Body of pancreas (tissue), 4 donors: Measurements from ENCODE around the gene SPSB1. TPM values are rescaled to one million over a fixed set of nuclear protein-coding genes. Genes with fewer than 3 reads are reported as not detected.
A peak's percentile ranks its signal among the peaks of the same experiment; 100 is the strongest.

Experiments used
- ATAC-seq: fragments of 150-250 bp; one replicate; pipeline ENCODE4 v1.9.1; 2016
- DNase-seq, 4 donors: peaks; one replicate each; pipeline ENCODE4 v3.0.0-alpha.2; 2019
- H3K27ac ChIP-seq, 4 donors: fragments of 200-600 bp; sonication (generic); 1 replicate in 3 of 4; 2 replicates in 1 of 4; pipeline versions ENCODE4 v1.5.1 to v1.6.1; 2016 to 2019; ENCODE audit warnings: mild to moderate bottlenecking in 1 of 4, mixed read lengths in 1 of 4, moderate library complexity in 1 of 4
- H3K27me3 ChIP-seq, 2 donors: fragments of 200-600 bp; sonication (generic); one replicate each; pipeline ENCODE4 v1.6.0; 2016; ENCODE audit warnings: mild to moderate bottlenecking in 1 of 2
- H3K36me3 ChIP-seq, 2 donors: fragments of 200-600 bp; sonication (generic); replicated peaks in 1 of 2; 2 replicates each; pipeline ENCODE4 v1.5.1; 2016; ENCODE audit warnings: low read depth in 2 of 2; ENCODE audit not compliant: insufficient read depth in 1 of 2
- H3K4me1 ChIP-seq: fragments of 200-600 bp; sonication (generic); one replicate; pipeline ENCODE4 v1.6.0; 2016
- H3K4me3 ChIP-seq, 2 donors: fragments of 200-600 bp; sonication (generic); 1 replicate in 1 of 2; 2 replicates in 1 of 2; pipeline ENCODE4 v1.5.1; 2016 to 2019
- H3K9me3 ChIP-seq, 3 donors: fragments of 200-600 bp; sonication (generic); 1 replicate in 2 of 3; 2 replicates in 1 of 3; pipeline ENCODE4 v1.5.1; 2016
- POLR2A ChIP-seq, 3 donors: fragments of 450-650 bp; IDR thresholded peaks; one replicate each; pipeline ENCODE4 v1.6.1; 2016; ENCODE audit warnings: antibody characterized with exemption in 3 of 3, mild to moderate bottlenecking in 2 of 3
- WGBS, 2 donors: methylation state at CpG; one replicate each; pipeline ENCODE4 v1.1.5; 2017; 5-methylcytosine and 5-hydroxymethylcytosine counted together
- intact Hi-C: fragments of 100-400 bp; cut with DNase I; formaldehyde crosslinking; loops from one replicate; pipeline ENCODE4 v1.15.1; 2023
- total RNA-seq, 2 donors: library from RNA; depleted of rRNA; stranded (reverse); fragments of >200 nt; gene quantifications; one replicate each; pipeline ENCODE4 v1.1.0, GENCODE V29; 2016
- TF ChIP-seq, protein P1 (sequence below), 7 experiments: fragments of 450-650 bp in 4 of 7; fragments of 200-600 bp in 3 of 7; sonication (generic) in 3 of 7; IDR thresholded peaks; one replicate each; pipeline ENCODE4 v1.5.1; 2016 to 2019; ENCODE audit warnings: antibody characterized with exemption in 7 of 7

Gene SPSB1
- total RNA-seq, 2 donors from 2014 or later: 14.5 to 16.5 TPM

DNA sequence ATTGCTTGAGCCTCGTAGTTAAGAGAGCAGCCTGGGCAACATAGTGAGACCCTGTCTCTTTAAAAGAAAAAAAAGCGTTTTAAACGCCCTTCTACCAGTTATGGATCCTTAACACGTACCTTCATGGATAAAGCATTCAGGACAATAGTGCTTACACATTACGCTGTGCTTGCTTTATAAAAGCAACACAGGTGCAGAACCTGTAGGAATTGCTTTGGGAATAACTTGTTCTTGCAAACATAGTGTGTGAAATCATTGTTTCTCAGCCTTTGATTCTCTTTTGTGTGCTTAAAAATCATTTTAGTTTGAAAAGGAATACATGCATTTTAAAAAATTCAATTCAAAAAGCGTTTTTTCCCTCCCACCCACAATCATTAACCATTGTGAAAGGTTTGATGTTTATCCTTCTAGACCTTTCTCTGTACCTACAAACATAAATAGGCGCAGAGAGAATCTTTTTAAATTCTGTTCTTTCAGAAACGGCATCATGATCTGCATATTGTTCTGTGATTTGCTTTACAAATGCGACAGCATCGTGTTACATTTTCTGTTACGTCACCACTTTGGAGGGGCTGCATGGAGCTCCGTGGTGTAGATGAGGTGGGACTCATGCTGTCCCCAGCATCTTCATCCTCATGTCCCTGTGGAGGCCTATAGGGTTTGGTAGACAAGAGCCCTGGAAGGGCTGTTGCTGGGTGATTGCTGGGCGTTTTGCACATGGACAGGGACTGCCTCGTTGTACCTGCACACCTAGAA, 54.6 kb downstream of the SPSB1 start:
- no peak for TF ChIP-seq POLR2A (IDR thresholded peaks at IDR 0.05)
- TF ChIP-seq, protein P1, sequence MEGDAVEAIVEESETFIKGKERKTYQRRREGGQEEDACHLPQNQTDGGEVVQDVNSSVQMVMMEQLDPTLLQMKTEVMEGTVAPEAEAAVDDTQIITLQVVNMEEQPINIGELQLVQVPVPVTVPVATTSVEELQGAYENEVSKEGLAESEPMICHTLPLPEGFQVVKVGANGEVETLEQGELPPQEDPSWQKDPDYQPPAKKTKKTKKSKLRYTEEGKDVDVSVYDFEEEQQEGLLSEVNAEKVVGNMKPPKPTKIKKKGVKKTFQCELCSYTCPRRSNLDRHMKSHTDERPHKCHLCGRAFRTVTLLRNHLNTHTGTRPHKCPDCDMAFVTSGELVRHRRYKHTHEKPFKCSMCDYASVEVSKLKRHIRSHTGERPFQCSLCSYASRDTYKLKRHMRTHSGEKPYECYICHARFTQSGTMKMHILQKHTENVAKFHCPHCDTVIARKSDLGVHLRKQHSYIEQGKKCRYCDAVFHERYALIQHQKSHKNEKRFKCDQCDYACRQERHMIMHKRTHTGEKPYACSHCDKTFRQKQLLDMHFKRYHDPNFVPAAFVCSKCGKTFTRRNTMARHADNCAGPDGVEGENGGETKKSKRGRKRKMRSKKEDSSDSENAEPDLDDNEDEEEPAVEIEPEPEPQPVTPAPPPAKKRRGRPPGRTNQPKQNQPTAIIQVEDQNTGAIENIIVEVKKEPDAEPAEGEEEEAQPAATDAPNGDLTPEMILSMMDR (IDR thresholded peaks at IDR 0.05): no peak
- Histone ChIP-seq H3K36me3 (peaks cover 0 to 4% of the 10 kb centered on the region in 2 donors), H3K4me1 (peaks cover 38% of the 10 kb centered on the region), H3K27ac (peak overlapping the region in 2 of 4 donors; percentile 55 to 60), H3K9me3 (no peaks in the 10 kb centered on the region), H3K4me3 (no peak overlapping the region), H3K27me3 (no peaks in the 10 kb centered on the region)
- WGBS, 2 donors: 66 to 67% methylated on average over 14 of the region's 14 CpGs
- intact Hi-C loops: no loop called here
- ATAC-seq (no peak), DNase-seq (no peak)

DNA sequence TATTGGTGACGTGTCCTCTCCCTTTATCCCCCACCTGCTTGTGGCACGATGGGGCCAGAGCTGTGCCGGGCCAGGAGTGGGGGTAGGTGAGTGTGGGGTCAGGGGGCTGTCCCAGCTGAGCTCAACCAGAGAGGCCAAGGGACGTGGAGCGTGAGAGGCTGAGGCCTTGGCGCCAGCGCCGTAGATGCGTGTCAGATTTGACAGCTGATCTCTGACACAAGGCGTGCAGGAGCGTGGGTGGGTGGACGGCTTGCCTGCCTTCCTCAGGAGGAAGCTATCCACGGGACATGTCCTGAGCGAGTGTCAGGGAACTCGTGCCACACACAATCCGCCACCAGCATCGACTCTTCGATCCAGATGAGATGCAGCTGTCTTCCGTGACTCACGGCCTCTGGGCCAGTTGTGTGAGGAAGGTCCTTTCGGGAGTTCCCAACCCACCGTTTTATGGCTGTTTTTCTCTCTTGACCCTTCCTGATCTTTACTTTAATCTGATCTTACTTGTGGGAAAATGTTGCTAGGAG, 56.7 kb downstream of the SPSB1 start:
- H3K36me3 ChIP-seq: peaks cover 0 to 4% of the 10 kb centered on the region in 2 donors
- no peaks in the 10 kb centered on the region for H3K27me3 ChIP-seq
- no peak overlapping the region for H3K27ac ChIP-seq
- no peak for TF ChIP-seq POLR2A (IDR thresholded peaks at IDR 0.05)
- TF ChIP-seq, protein P1 (IDR thresholded peaks at IDR 0.05): no peak
- no peak for ATAC-seq
- intact Hi-C loops: no loop called here
- DNase-seq: no peak
- WGBS, 2 donors: 87 to 94% methylated on average over 22 of the region's 22 CpGs
- peaks cover 28% of the 10 kb centered on the region for H3K4me1 ChIP-seq
- no peaks in the 10 kb centered on the region for H3K9me3 ChIP-seq
- H3K4me3 ChIP-seq: no peak overlapping the region

DNA sequence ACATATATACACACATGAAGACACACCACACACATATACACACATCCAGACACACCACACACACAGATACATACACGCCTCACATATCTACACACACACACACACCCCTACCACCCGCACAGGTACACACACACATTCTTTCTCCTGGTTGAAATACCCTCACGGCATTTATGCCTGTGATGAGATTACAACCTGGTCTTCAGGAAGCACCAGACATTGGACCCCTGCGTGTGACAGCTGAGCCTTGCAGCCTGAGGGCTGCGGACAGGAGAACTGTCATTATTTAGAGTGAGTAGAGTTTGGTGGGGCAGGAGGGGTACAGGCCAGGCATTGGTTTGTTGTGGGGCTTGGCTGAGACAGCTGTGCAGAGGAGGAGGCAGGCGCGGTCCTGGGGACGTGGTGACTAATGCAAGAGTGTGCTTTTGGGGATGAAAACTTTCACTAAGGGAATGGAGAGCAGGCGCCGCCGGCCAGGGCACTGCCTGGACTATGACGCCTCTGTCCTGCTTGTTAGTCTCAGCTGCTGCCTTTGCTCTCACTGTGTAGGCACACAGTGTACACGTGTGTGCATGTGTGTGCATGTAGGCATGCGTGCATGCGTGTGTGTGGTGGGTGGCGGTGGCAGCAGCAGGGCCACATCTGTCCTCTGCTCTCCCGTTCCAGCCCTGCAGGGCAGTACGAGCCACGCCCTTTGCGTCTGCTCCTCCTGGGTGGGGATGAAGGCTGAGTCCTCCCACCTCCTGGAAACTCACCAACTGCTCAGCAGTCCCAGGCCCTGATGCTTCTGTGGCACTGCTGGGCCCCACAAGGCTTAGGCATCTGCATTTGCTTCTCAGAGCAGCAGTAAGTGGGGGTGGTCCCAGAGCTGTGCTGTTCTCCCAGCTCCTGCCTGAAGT, 57.6 kb downstream of the SPSB1 start:
- no peaks in the 10 kb centered on the region for H3K27me3 ChIP-seq
- peaks cover 0 to 4% of the 10 kb centered on the region in 2 donors for H3K36me3 ChIP-seq
- intact Hi-C loops: no loop called here
- no peak overlapping the region for H3K4me3 ChIP-seq
- DNase-seq: peak in 1 of 4 donors; percentile 16
- 83 to 86% methylated on average over 13 to 17 of the region's 20 CpGs for WGBS, 2 donors
- no peak overlapping the region for H3K27ac ChIP-seq
- no peak for TF ChIP-seq POLR2A (IDR thresholded peaks at IDR 0.05)
- TF ChIP-seq, protein P1 (IDR thresholded peaks at IDR 0.05): no peak
- H3K4me1 ChIP-seq: peaks cover 20% of the 10 kb centered on the region
- no peaks in the 10 kb centered on the region for H3K9me3 ChIP-seq
- no peak for ATAC-seq

DNA sequence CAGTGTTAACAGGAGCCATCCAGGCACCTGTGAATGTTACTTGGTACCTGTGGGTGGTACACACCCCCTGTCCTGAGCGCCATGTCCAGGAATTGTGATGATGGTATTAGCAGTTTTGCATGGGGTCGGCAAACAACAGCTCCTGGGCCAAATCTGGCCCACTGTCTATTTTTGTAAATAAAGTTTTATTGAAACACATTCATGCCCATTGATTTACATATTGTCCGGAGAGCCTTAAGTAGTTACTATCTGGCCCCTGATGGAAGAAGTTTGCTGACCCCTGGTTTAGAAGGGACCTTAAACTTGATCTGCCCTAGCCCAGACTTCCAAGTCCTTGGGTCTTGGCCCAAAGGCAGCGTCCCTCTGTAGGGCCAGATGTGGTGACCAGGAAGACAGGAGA, 58.3 kb downstream of the SPSB1 start:
- no peaks in the 10 kb centered on the region for H3K27me3 ChIP-seq
- WGBS, 2 donors: 87 to 100% methylated on average over 4 of the region's 4 CpGs
- peaks cover 3 to 9% of the 10 kb centered on the region in 2 donors for H3K36me3 ChIP-seq
- ATAC-seq (no peak), DNase-seq (no peak)
- no peak for TF ChIP-seq POLR2A (IDR thresholded peaks at IDR 0.05)
- TF ChIP-seq, protein P1 (IDR thresholded peaks at IDR 0.05): no peak
- peaks cover 13% of the 10 kb centered on the region for H3K4me1 ChIP-seq
- intact Hi-C loops: no loop called here
- no peaks in the 10 kb centered on the region for H3K9me3 ChIP-seq
- no peak overlapping the region for H3K27ac ChIP-seq
- H3K4me3 ChIP-seq: no peak overlapping the region
